ENCODE results near the gene GANAB. TPM values are rescaled to one million over a fixed set of nuclear protein-coding genes. Genes with fewer than 3 reads are reported as not detected.
A peak's percentile ranks its signal among the peaks of the same experiment; 100 is the strongest.
"Not testable (repeated sequence)": the region's sequence is repeated elsewhere in the genome, so short reads cannot be mapped to it uniquely, and the experiment has no call there.

GANAB gene
- total RNA-seq, 4 donors from 2014 or later: 60.2 to 129 (median 120) TPM

DNA sequence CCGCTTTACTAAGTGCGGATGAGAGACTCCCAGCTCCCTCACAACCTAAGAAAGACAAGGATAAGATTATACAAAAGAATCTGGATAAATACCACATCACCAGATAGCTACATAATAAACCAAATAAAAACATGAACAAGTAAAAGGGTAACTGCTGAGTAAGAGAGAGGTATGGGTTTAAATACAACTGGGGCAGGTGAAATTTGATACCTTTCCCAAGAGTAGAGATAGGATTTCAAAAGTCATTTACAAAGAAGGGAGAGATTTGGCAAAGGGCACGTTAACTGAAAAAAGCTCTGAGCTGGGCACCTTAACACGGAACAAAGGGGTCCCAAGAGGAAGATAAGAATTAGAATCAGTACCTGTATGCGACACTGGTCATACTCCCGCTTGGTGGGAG, 30.7 kb upstream of the GANAB start:
- H3K9me3 ChIP-seq: no peaks in the 10 kb centered on the region
- TF ChIP-seq, protein P1, sequence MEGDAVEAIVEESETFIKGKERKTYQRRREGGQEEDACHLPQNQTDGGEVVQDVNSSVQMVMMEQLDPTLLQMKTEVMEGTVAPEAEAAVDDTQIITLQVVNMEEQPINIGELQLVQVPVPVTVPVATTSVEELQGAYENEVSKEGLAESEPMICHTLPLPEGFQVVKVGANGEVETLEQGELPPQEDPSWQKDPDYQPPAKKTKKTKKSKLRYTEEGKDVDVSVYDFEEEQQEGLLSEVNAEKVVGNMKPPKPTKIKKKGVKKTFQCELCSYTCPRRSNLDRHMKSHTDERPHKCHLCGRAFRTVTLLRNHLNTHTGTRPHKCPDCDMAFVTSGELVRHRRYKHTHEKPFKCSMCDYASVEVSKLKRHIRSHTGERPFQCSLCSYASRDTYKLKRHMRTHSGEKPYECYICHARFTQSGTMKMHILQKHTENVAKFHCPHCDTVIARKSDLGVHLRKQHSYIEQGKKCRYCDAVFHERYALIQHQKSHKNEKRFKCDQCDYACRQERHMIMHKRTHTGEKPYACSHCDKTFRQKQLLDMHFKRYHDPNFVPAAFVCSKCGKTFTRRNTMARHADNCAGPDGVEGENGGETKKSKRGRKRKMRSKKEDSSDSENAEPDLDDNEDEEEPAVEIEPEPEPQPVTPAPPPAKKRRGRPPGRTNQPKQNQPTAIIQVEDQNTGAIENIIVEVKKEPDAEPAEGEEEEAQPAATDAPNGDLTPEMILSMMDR (IDR thresholded peaks at IDR 0.05): no peak
- TF ChIP-seq POLR2A (IDR thresholded peaks at IDR 0.05) (no peak), POLR2AphosphoS5 (IDR thresholded peaks at IDR 0.05) (no peak), EP300 (IDR thresholded peaks at IDR 0.05; ENCODE audit: low read depth) (no peak)
- intact Hi-C loops (cut with DNase I; ENCODE audit: low total_unique reads) (no loop called here), in situ Hi-C loops (cut with MboI; ENCODE audit: low pct_ligation_motif_present in 1 of 4, low pct_unique_long_range_greater_than_20kb in 1 of 4, low sequenced_read_pairs in 3 of 4) (loop anchor here in 2 of 4 donors (25.0 kb wide), 2 partner anchors 265 to 290 kb away; partner anchors contain the start of gene SCGB1A1 (in 1 of the 2))
- DNase-seq: no peak
- peaks cover 0 to 15% (median 3%) of the 10 kb centered on the region in 4 donors for H3K36me3 ChIP-seq
- no peak overlapping the region for H3K27ac ChIP-seq
- H3K27me3 ChIP-seq: no peaks in the 10 kb centered on the region
- peaks cover 24 to 41% (median 26%) of the 10 kb centered on the region in 4 donors for H3K4me1 ChIP-seq
- WGBS, 2 donors (ENCODE audit: low coverage in 1 of 2): 82 to 88% methylated on average over 6 of the region's 6 CpGs
- H3K4me3 ChIP-seq: no peak overlapping the region

DNA sequence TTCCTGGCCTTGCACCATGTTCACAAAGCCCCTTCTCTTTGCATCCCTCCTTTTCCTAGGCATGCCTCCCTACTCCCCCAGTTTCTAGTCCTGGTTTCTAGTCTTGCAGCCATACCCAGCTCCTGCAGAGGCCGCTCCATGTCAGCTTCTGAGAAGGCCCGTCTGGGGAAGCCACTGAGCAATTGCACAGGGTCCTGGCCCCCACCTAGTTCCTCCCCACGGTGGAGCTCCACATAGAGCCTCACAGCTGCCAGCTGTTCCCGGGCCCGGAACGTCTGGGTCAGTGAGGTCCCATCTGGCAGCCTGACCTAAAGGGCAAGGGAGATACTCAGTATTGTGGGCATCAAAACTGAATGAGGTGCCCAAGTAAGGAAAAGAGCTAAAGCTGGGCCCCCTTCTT, 30.3 kb upstream of the GANAB start:
- no peak for DNase-seq
- peaks cover 24 to 41% (median 26%) of the 10 kb centered on the region in 4 donors for H3K4me1 ChIP-seq
- peaks cover 0 to 15% (median 3%) of the 10 kb centered on the region in 4 donors for H3K36me3 ChIP-seq
- TF ChIP-seq EP300 (IDR thresholded peaks at IDR 0.05; ENCODE audit: low read depth): no peak
- TF ChIP-seq, protein P1 (IDR thresholded peaks at IDR 0.05): no peak
- TF ChIP-seq POLR2A (IDR thresholded peaks at IDR 0.05): no peak
- no peak for TF ChIP-seq POLR2AphosphoS5 (IDR thresholded peaks at IDR 0.05)
- no peaks in the 10 kb centered on the region for H3K27me3 ChIP-seq
- in situ Hi-C loops (cut with MboI; ENCODE audit: low pct_ligation_motif_present in 1 of 4, low pct_unique_long_range_greater_than_20kb in 1 of 4, low sequenced_read_pairs in 3 of 4) (loop anchor here in 2 of 4 donors (25.0 kb wide), 2 partner anchors 264 to 289 kb away; partner anchors contain the start of gene SCGB1A1 (in 1 of the 2)), intact Hi-C loops (cut with DNase I; ENCODE audit: low total_unique reads) (no loop called here)
- WGBS, 2 donors (ENCODE audit: low coverage in 1 of 2): 43 to 60% methylated on average over 4 to 6 of the region's 6 CpGs
- no peak overlapping the region for H3K4me3 ChIP-seq
- H3K27ac ChIP-seq: no peak overlapping the region
- H3K9me3 ChIP-seq: no peaks in the 10 kb centered on the region

DNA sequence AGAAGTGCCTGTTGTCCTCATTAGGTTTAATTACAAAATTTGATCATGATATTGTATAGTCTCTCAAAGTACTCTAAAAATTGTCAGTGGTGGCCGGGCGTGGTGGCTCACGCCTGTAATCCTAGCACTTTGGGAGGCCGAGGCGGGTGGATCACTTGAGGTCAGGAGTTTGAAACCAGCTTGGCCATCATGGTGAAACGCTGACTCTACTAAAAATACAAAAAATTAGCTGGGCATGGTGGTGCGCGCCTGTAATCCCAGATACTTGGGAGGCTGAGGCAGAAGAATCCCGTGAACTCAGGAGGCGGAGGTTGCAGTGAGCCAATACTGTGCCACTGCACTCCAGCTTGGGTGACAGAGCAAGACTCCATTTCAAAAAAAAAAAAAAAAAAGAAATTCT, 29.0 kb upstream of the GANAB start:
- DNase-seq; H3K27me3 ChIP-seq; intact Hi-C loops (cut with DNase I; ENCODE audit: low total_unique reads); H3K4me3 ChIP-seq; H3K9me3 ChIP-seq; H3K27ac ChIP-seq: not testable (repeated sequence)
- 86 to 89% methylated on average over 10 of the region's 10 CpGs for WGBS, 2 donors (ENCODE audit: low coverage in 1 of 2)
- in situ Hi-C loops (cut with MboI; ENCODE audit: low pct_ligation_motif_present in 1 of 4, low pct_unique_long_range_greater_than_20kb in 1 of 4, low sequenced_read_pairs in 3 of 4): loop anchor here in 2 of 4 donors (25.0 kb wide), 2 partner anchors 263 to 288 kb away; partner anchors contain the start of gene SCGB1A1 (in 1 of the 2)
- peaks cover 28 to 46% (median 34%) of the 10 kb centered on the region in 4 donors for H3K4me1 ChIP-seq
- peaks cover 0 to 15% (median 3%) of the 10 kb centered on the region in 4 donors for H3K36me3 ChIP-seq

DNA sequence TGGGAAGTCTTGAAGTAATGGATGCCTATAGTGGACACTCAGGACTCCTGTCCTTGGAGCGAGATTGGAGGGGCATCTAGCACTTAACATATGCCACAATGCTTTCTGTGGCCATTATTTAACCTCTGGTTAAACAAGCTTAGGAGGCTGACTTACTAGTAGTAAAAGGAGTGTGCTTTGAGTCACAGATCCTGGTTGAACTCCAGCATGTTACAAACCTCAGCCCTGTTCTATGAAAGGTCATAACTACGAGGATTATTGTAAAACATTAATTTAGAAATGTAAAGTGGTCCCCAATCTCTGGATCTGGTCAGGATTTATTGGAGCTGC, 26.7 kb upstream of the GANAB start:
- H3K9me3 ChIP-seq: no peaks in the 10 kb centered on the region
- no peaks in the 10 kb centered on the region for H3K27me3 ChIP-seq
- H3K4me1 ChIP-seq: peaks cover 21 to 51% (median 36%) of the 10 kb centered on the region in 4 donors
- H3K27ac ChIP-seq: peak overlapping the region; percentile 92 to 93 (median 93)
- H3K4me3 ChIP-seq: peak overlapping the region in 1 of 4 donors; percentile 79
- DNase-seq: no peak
- no peak for TF ChIP-seq EP300 (IDR thresholded peaks at IDR 0.05; ENCODE audit: low read depth)
- TF ChIP-seq, protein P1 (IDR thresholded peaks at IDR 0.05): no peak
- TF ChIP-seq POLR2AphosphoS5 (IDR thresholded peaks at IDR 0.05): no peak
- no peak for TF ChIP-seq POLR2A (IDR thresholded peaks at IDR 0.05)
- intact Hi-C loops (cut with DNase I; ENCODE audit: low total_unique reads) (no loop called here), in situ Hi-C loops (cut with MboI; ENCODE audit: low pct_ligation_motif_present in 1 of 4, low pct_unique_long_range_greater_than_20kb in 1 of 4, low sequenced_read_pairs in 3 of 4) (no loop called here)
- H3K36me3 ChIP-seq: peaks cover 0 to 15% (median 3%) of the 10 kb centered on the region in 4 donors
- 33 to 65% methylated on average over 1 to 2 of the region's 2 CpGs for WGBS, 2 donors (ENCODE audit: low coverage in 1 of 2)
